Astrocyte of the hippocampus (primary cell): ENCODE data around the gene F2RL3.

Experiments used
- DNase-seq: peaks from one replicate; pipeline ENCODE4 v3.0.0; 2011; ENCODE audit warnings: low read depth, low spot score

F2RL3 gene

GRCh38 chr19:16888629-16889365 lies at the start of gene F2RL3:
Gene F2RL3, plus strand, starts transcription at chr19:16888999. Its CDS starts 191 bp downstream, at chr19:16889190.
- DNase-seq = no peak

DNA sequence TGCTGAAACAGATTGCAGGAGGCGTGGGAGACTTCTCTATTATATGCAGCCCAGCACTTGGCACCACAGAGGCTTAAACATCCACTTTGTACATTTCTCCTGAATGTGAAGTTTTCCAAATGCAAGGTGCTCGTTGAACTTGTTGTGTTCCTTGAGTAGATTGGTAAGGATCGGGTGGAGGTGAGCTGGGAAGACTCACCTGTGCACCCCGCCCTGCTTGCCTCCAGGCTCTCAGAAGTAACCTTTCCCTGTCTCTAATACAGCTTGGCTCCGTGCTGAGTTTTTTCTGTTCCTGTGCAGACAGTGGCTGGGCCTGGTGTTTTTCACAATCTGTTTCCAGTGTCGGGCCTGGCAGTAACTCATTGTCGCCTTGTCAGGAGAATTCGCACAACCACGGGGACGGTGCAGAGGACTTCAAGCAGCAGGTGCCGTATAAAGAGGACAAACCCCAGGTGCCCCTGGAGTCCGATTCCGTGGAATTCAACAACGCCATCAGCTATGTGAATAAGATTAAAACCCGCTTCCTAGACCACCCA lies 47.3 kb upstream of the F2RL3 start:
- DNase-seq = no peak

GRCh38 chr19:16846901-16847300 lies 41.9 kb upstream of the F2RL3 start:
- DNase-seq = no peak

GRCh38 chr19:16847430-16847829 lies 41.4 kb upstream of the F2RL3 start:
- no peak for DNase-seq

GRCh38 chr19:16849168-16849567 lies 39.6 kb upstream of the F2RL3 start:
- DNase-seq = no peak

GRCh38 chr19:16850133-16850532 lies 38.7 kb upstream of the F2RL3 start:
- DNase-seq = peak; percentile 13

GRCh38 chr19:16851031-16851712 lies 37.6 kb upstream of the F2RL3 start:
- DNase-seq = peak; percentile 87

- no peak for DNase-seq
Measured at GRCh38 chr19:16853066-16853465, 35.7 kb upstream of the F2RL3 start.

GRCh38 chr19:16856091-16856490 lies 32.7 kb upstream of the F2RL3 start:
- DNase-seq = no peak

DNA sequence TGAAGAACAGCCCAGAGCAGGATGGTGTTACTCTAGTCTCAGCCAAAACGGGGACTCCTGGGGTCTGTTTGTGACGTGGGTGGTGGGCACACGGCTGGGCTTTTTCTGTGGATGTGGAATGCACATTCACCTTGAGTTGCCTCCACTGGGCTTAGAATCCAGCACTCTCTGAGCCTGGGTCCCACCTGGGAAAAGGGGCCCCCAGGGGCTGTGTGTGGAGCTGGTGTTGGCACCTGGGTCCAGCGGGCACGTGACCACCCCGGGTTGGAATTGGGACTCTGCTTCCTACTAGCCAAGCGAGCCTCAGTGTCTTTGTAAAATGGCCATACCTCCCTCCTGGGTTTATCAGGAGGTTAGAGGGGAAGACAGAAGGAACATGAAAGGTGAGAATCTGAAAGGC lies 29.2 kb upstream of the F2RL3 start:
- no peak for DNase-seq

- DNase-seq = no peak
Measured at GRCh38 chr19:16860118-16860517, 28.7 kb upstream of the F2RL3 start.

DNA sequence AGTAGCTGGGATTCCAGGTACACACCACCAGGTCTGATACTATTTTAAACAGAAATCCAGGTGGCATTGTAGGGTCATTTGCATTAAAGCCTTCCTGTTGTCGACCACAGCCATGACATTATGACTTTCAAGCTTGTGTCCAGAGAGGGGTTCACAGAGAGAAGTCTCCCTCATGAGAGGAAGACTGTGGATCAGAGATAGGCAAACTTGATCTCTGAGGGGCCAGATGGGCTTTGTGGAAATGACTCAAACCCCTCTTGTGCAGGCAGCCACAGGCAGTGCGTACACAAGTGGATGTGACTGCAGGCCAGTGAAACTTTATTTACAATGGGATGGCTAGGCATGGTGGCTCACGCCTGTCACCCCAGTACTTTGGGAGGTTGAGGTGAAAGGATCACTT lies 27.8 kb upstream of the F2RL3 start:
- DNase-seq = no peak

DNA sequence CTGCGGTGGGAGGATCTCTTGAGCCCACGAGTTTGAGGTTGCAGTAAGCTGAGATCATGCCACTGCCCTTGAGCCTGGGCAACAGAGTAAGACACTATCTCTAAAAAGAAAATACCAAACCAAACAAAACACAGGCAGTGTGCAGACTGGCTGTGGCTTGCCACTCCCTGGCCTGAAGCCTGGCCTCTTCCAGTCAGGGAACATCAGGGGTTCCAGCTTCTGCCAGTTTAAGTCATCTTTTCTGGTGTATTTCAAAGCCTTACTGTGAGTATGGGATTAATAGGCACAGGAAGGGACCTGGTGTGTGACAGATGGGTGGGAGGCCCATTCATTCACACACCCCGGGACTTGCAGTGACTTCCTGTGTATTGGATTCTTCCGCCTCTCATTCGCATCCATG lies 27.0 kb upstream of the F2RL3 start:
- DNase-seq = peak; percentile 7

DNA sequence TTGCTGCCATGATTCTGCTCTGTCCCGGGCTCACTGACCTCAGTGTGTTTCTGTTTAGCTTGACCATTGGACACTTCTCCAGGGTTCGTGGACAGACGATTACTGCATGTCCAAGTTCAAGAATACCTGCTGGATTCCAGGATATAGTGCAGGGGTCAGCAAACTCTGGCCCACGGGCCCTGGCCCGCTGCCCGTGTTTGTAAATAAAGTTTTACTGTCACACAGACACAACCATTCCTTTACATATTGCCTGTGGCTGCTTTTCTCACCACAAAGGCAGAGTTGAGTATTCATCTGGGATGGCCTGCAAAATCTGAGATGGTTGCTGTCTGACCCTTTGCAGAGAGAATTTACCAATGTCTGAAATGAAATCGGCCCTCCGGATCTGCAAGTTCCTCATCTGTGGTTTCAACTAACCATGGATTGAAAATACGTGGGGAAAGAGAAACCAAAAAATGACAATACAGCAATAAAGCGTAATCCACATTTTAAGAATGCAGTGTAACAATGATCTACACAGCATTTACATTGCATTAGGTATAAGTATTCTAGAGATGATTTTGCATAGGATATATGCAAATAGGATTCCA lies 25.9 kb upstream of the F2RL3 start:
- DNase-seq = no peak

GRCh38 chr19:16867211-16867610 lies 21.6 kb upstream of the F2RL3 start:
- peak; percentile 21 for DNase-seq

DNA sequence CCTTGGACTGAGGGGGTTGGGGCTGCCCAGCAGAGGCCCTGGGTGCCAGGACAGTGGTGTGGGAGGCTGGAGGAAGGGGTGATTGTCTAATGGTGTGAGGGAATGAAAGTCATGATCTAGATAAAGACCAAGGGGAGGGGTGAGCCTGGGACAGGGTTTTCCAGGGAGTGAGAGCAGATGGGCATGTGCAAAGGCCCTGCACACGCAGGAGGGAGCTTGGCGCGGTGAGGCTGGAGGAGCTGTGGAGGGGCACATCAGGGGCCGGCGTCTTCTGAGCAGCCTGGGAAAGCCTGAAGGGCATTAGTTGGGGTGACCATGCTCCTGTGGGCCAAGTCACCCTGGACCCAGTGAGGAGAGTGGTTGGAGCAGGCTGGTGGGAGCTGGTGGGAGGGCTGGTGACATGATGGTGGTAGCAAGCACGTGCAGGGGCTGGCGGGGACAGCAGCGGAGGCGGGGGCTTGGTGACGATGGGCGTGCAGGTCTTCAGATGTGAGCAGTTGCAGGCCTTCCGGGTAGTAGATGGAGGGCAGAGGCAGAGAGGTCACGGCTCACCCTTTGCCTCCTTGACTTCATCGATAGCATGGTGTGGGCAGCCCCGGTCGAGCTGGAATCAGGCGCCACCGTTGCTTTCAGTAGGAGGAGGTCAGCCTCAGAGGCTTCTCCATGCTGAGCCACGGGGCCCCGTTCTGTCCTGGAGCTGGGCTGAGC lies 20.2 kb upstream of the F2RL3 start:
- DNase-seq = no peak

DNA sequence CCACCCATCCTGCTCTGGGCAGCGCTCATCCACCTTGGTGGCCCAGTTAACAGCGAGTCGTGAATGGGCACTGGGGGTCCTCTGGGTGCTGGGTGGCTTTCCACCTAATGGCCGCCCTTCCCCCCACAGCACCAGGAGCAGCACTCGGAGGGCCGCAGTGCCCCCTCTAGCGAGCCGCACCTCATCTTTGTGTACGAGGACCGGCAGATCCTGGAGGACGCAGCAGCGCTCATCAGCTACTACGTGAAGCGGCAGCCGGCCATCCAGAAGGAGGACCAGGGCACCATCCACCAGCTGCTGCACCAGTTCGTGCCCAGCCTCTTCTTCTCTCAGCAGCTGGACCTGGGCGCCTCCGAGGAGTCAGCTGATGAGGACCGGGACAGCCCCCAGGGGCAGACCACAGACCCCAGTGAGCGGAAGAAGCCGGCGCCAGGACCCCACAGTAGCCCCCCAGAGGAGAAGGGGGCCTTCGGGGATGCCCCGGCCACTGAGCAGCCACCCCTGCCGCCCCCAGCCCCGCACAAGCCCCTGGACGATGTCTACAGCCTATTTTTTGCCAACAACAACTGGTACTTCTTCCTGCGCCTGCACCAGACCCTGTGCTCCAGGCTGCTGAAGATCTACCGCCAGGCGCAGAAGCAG lies 19.3 kb upstream of the F2RL3 start:
- DNase-seq = no peak

GRCh38 chr19:16871871-16872270 lies 16.9 kb upstream of the F2RL3 start:
- DNase-seq = no peak

- no peak for DNase-seq
Measured at GRCh38 chr19:16872728-16873127, 16.1 kb upstream of the F2RL3 start.

GRCh38 chr19:16873594-16873993 lies 15.2 kb upstream of the F2RL3 start:
- DNase-seq = no peak

- DNase-seq = no peak
Measured at GRCh38 chr19:16874250-16874977, 14.4 kb upstream of the F2RL3 start.
